Mesenchymal stem cell (in vitro differentiated cells and primary cell): Measurements from ENCODE around the gene CYP46A1.

Experiments
- DNase-seq: peaks from one replicate; pipeline ENCODE4 v3.0.0-alpha.2; 2013
- H2AFZ ChIP-seq: one replicate; pipeline ENCODE4 v1.6.1; 2013; ENCODE audit warnings: low read depth, mild to moderate bottlenecking, control low read depth, inconsistent platforms, low read length, moderate library complexity
- H2AK5ac ChIP-seq: 2 replicates; pipeline ENCODE4 v1.6.1; 2013; ENCODE audit warnings: low read length, moderate library complexity, mild to moderate bottlenecking, inconsistent platforms; ENCODE audit not compliant: severe bottlenecking
- H2BK120ac ChIP-seq: one replicate; pipeline ENCODE4 v1.6.1; 2013; ENCODE audit warnings: low read depth, mild to moderate bottlenecking, inconsistent platforms, low read length, moderate library complexity
- H2BK12ac ChIP-seq, 2 experiments: one replicate each; pipeline ENCODE4 v1.6.1; 2013; ENCODE audit warnings: inconsistent platforms in 2 of 2, low read length in 2 of 2, mild to moderate bottlenecking in 2 of 2, moderate library complexity in 2 of 2, control low read depth in 1 of 2
- H2BK15ac ChIP-seq: one replicate; pipeline ENCODE4 v1.6.1; 2013; ENCODE audit warnings: mild to moderate bottlenecking, low read depth, inconsistent platforms; ENCODE audit not compliant: poor library complexity, severe bottlenecking
- H2BK5ac ChIP-seq: 2 replicates; pipeline ENCODE4 v1.6.1; 2013; ENCODE audit warnings: low read depth, mild to moderate bottlenecking, low read length, control low read depth, inconsistent platforms; ENCODE audit not compliant: poor library complexity, severe bottlenecking
- H3K14ac ChIP-seq, 2 experiments: one replicate each; pipeline ENCODE4 v1.6.1; 2013; ENCODE audit warnings: inconsistent platforms in 2 of 2, low read length in 2 of 2, control low read depth in 1 of 2, mild to moderate bottlenecking in 1 of 2, moderate library complexity in 1 of 2
- H3K18ac ChIP-seq, 2 experiments: one replicate each; pipeline ENCODE4 v1.6.1; 2013; ENCODE audit warnings: inconsistent platforms in 2 of 2, low read length in 2 of 2, control low read depth in 1 of 2, low read depth in 1 of 2, mild to moderate bottlenecking in 1 of 2
- H3K23ac ChIP-seq, 2 experiments: one replicate each; pipeline ENCODE4 v1.6.1; 2013; ENCODE audit warnings: inconsistent platforms in 2 of 2, low read length in 2 of 2, mild to moderate bottlenecking in 2 of 2, moderate library complexity in 2 of 2, control low read depth in 1 of 2
- H3K27ac ChIP-seq: 2 replicates; pipeline ENCODE4 v1.5.1; 2013; ENCODE audit warnings: mild to moderate bottlenecking, moderate library complexity, low read length, control low read depth, inconsistent platforms; ENCODE audit not compliant: poor library complexity, severe bottlenecking
- H3K27me3 ChIP-seq, 2 experiments: 2 replicates each; pipeline versions ENCODE4 v1.6.1 to v1.7.0; 2013; ENCODE audit warnings: low read length in 2 of 2, mild to moderate bottlenecking in 2 of 2, moderate library complexity in 2 of 2, control low read depth in 1 of 2, inconsistent platforms in 1 of 2; ENCODE audit not compliant: control insufficient read depth in 1 of 2, insufficient read depth in 1 of 2
- H3K36me3 ChIP-seq, 2 experiments: 2 replicates each; pipeline versions ENCODE4 v1.6.1 to v1.7.0; 2013; ENCODE audit warnings: low read length in 2 of 2, control low read depth in 1 of 2, inconsistent platforms in 1 of 2, low read depth in 1 of 2, mild to moderate bottlenecking in 1 of 2; ENCODE audit not compliant: insufficient read depth in 2 of 2, control insufficient read depth in 1 of 2
- H3K4ac ChIP-seq, 2 experiments: one replicate each; pipeline ENCODE4 v1.6.1; 2013; ENCODE audit warnings: inconsistent platforms in 2 of 2, low read length in 2 of 2, mild to moderate bottlenecking in 2 of 2, moderate library complexity in 2 of 2, control low read depth in 1 of 2, low read depth in 1 of 2
- H3K4me1 ChIP-seq: 2 replicates; pipeline ENCODE4 v1.6.1; 2013; ENCODE audit warnings: low read depth, low read length, control low read depth; ENCODE audit not compliant: control insufficient read depth, insufficient read depth
- H3K4me2 ChIP-seq: 2 replicates; pipeline ENCODE4 v1.6.1; 2013; ENCODE audit warnings: low read length, mild to moderate bottlenecking, inconsistent platforms; ENCODE audit not compliant: poor library complexity, severe bottlenecking
- H3K4me3 ChIP-seq, 2 experiments: 2 replicates each; pipeline versions ENCODE4 v1.5.1 to v1.7.0; 2013; ENCODE audit warnings: low read length in 2 of 2, mild to moderate bottlenecking in 2 of 2, control low read depth in 1 of 2, low read depth in 1 of 2; ENCODE audit not compliant: insufficient read depth in 1 of 2
- H3K79me1 ChIP-seq: replicated peaks from 2 replicates; pipeline ENCODE4 v1.6.1; 2013; ENCODE audit warnings: mild to moderate bottlenecking, control low read depth, low read length, inconsistent platforms; ENCODE audit not compliant: poor library complexity, severe bottlenecking
- H3K9ac ChIP-seq: 2 replicates; pipeline ENCODE4 v1.7.0; 2013; ENCODE audit warnings: mild to moderate bottlenecking, low read length, moderate library complexity
- H3K9me3 ChIP-seq: 2 replicates; pipeline ENCODE4 v1.7.0; 2013; ENCODE audit warnings: mild to moderate bottlenecking, low read length; ENCODE audit not compliant: control insufficient read depth
- H4K8ac ChIP-seq: one replicate; pipeline ENCODE4 v1.6.1; 2013; ENCODE audit warnings: inconsistent platforms, mild to moderate bottlenecking, low read length, moderate library complexity
- H4K91ac ChIP-seq: one replicate; pipeline ENCODE4 v1.6.1; 2013; ENCODE audit warnings: mild to moderate bottlenecking, low read length, inconsistent platforms
- WGBS: methylation state at CpG from one replicate; pipeline ENCODE4 v1.1.7; 2013; ENCODE audit warnings: mixed read lengths; 5-methylcytosine and 5-hydroxymethylcytosine counted together

Gene CYP46A1

GRCh38 chr14:99664058-99664936 lies 19.8 kb upstream of the CYP46A1 start:
- Histone ChIP-seq H3K36me3 (peaks cover 0 to 6% of the 10 kb centered on the region in 2 experiments), H2BK5ac (no peak overlapping the region)

GRCh38 chr14:99664937-99665273 lies 19.2 kb upstream of the CYP46A1 start:
- H2BK5ac ChIP-seq = no peak overlapping the region
- no peaks in the 10 kb centered on the region for H3K79me1 ChIP-seq
- H3K4me2 ChIP-seq = no peak overlapping the region
- H3K4ac ChIP-seq = no peak overlapping the region
- H3K18ac ChIP-seq = no peak overlapping the region
- H3K9me3 ChIP-seq = no peaks in the 10 kb centered on the region
- WGBS = 59% methylated on average over 12 of the region's 12 CpGs
- no peak overlapping the region for H3K27ac ChIP-seq
- H3K4me1 ChIP-seq = peaks cover 13% of the 10 kb centered on the region
- H3K4me3 ChIP-seq = no peak overlapping the region
- peaks cover 3 to 5% of the 10 kb centered on the region in 2 experiments for H3K27me3 ChIP-seq
- no peak for DNase-seq
- H3K23ac ChIP-seq = no peak overlapping the region
- no peak overlapping the region for H2BK15ac ChIP-seq
- no peak overlapping the region for H2BK12ac ChIP-seq
- H4K91ac ChIP-seq = no peak overlapping the region
- H3K36me3 ChIP-seq = peaks cover 0 to 6% of the 10 kb centered on the region in 2 experiments
- no peak overlapping the region for H4K8ac ChIP-seq
- H2AK5ac ChIP-seq = no peak overlapping the region
- H2AFZ ChIP-seq = no peak overlapping the region
- no peak overlapping the region for H3K14ac ChIP-seq
- no peak overlapping the region for H3K9ac ChIP-seq
- no peak overlapping the region for H2BK120ac ChIP-seq

More at GRCh38 chr14:99664058-99664936, 19.8 kb upstream of the CYP46A1 start:
- no peak overlapping the region for H3K4ac ChIP-seq
- no peak overlapping the region for H3K14ac ChIP-seq
- no peak overlapping the region for H2BK12ac ChIP-seq
- no peak overlapping the region for H2BK15ac ChIP-seq
- peak; percentile 42 for DNase-seq
- no peak overlapping the region for H3K4me3 ChIP-seq
- H3K18ac ChIP-seq = no peak overlapping the region
- H3K79me1 ChIP-seq = no peaks in the 10 kb centered on the region
- peaks cover 14% of the 10 kb centered on the region for H3K4me1 ChIP-seq
- H3K9ac ChIP-seq = no peak overlapping the region
- H3K27ac ChIP-seq = no peak overlapping the region
- H3K9me3 ChIP-seq = no peaks in the 10 kb centered on the region
- H2AK5ac ChIP-seq = no peak overlapping the region
- H3K27me3 ChIP-seq = peaks cover 3 to 5% of the 10 kb centered on the region in 2 experiments
- no peak overlapping the region for H4K91ac ChIP-seq
- no peak overlapping the region for H3K4me2 ChIP-seq
- WGBS = 27% methylated on average over 7 of the region's 8 CpGs
- H3K23ac ChIP-seq = no peak overlapping the region
- H2AFZ ChIP-seq = no peak overlapping the region
- no peak overlapping the region for H4K8ac ChIP-seq
- no peak overlapping the region for H2BK120ac ChIP-seq

GRCh38 chr14:99666533-99666932 lies 17.6 kb upstream of the CYP46A1 start:
- Histone ChIP-seq H3K9me3 (no peaks in the 10 kb centered on the region), H2BK12ac (no peak overlapping the region), H3K4me2 (no peak overlapping the region), H4K8ac (no peak overlapping the region), H4K91ac (no peak overlapping the region), H3K27me3 (peaks cover 0 to 4% of the 10 kb centered on the region in 2 experiments), H3K79me1 (no peaks in the 10 kb centered on the region), H3K23ac (no peak overlapping the region), H3K4me1 (peaks cover 2% of the 10 kb centered on the region), H3K4me3 (no peak overlapping the region), H2AFZ (no peak overlapping the region), H2BK5ac (no peak overlapping the region), H3K36me3 (peaks cover 0 to 6% of the 10 kb centered on the region in 2 experiments), H3K18ac (no peak overlapping the region), H3K14ac (no peak overlapping the region), H3K27ac (no peak overlapping the region), H2BK15ac (no peak overlapping the region), H3K4ac (no peak overlapping the region), H3K9ac (no peak overlapping the region), H2BK120ac (no peak overlapping the region), H2AK5ac (no peak overlapping the region)
- DNase-seq = no peak
- 71% methylated on average over 6 of the region's 6 CpGs for WGBS

- Histone ChIP-seq H4K8ac (no peak overlapping the region), H3K79me1 (no peaks in the 10 kb centered on the region), H2AK5ac (no peak overlapping the region), H2BK120ac (no peak overlapping the region), H2BK12ac (no peak overlapping the region), H3K27ac (no peak overlapping the region), H2BK5ac (no peak overlapping the region), H3K4me2 (no peak overlapping the region), H3K9me3 (no peaks in the 10 kb centered on the region), H3K36me3 (peaks cover 0 to 6% of the 10 kb centered on the region in 2 experiments), H3K18ac (no peak overlapping the region), H3K4me3 (no peak overlapping the region), H3K4ac (no peak overlapping the region), H2BK15ac (no peak overlapping the region), H3K14ac (no peak overlapping the region), H3K23ac (no peak overlapping the region), H3K9ac (no peak overlapping the region), H4K91ac (no peak overlapping the region), H2AFZ (no peak overlapping the region), H3K4me1 (peaks cover 2% of the 10 kb centered on the region), H3K27me3 (peaks cover 0 to 8% of the 10 kb centered on the region in 2 experiments)
- DNase-seq = no peak
- 55% methylated on average over 2 of the region's 2 CpGs for WGBS
Measured at GRCh38 chr14:99667045-99667444, 17.1 kb upstream of the CYP46A1 start.
